Breast epithelium (tissue), 4 donors: ENCODE results near the gene MPPE1. TPM values are rescaled to one million over a fixed set of nuclear protein-coding genes. Genes with fewer than 3 reads are reported as not detected.
"Not testable (repeated sequence)": the region's sequence is repeated elsewhere in the genome, so short reads cannot be mapped to it uniquely, and the experiment has no call there.

Experiments
- DNase-seq, 2 donors: peaks; one replicate each; pipeline ENCODE4 v3.0.0-alpha.2; 2019; ENCODE audit warnings: low spot score in 2 of 2
- H3K27ac ChIP-seq, 2 donors: fragments of 200-600 bp; sonication (generic) in 1 of 2; one replicate each; pipeline ENCODE4 v1.5.1; 2016 to 2019; ENCODE audit warnings: mild to moderate bottlenecking in 1 of 2
- H3K27me3 ChIP-seq, 2 donors: fragments of 200-600 bp; sonication (generic) in 1 of 2; one replicate each; pipeline versions ENCODE4 v1.5.1 to v1.6.0; 2017 to 2019; ENCODE audit warnings: control low read depth in 1 of 2, mild to moderate bottlenecking in 1 of 2
- H3K36me3 ChIP-seq: fragments of 200-600 bp; one replicate; pipeline ENCODE4 v1.5.1; 2019
- H3K4me1 ChIP-seq, 2 donors: fragments of 200-600 bp; sonication (generic); one replicate each; pipeline ENCODE4 v1.5.1; 2016 to 2019; ENCODE audit warnings: control low read depth in 1 of 2
- H3K4me3 ChIP-seq, 3 donors: fragments of 200-600 bp; sonication (generic); 1 replicate in 2 of 3; 2 replicates in 1 of 3; pipeline ENCODE4 v1.5.1; 2016 to 2019; ENCODE audit warnings: mild to moderate bottlenecking in 3 of 3, moderate library complexity in 2 of 3
- H3K9me3 ChIP-seq, 2 donors: fragments of 200-600 bp; sonication (generic) in 1 of 2; one replicate each; pipeline ENCODE4 v1.5.1; 2016 to 2019; ENCODE audit warnings: control low read depth in 1 of 2
- CTCF ChIP-seq, 3 donors: fragments of 450-650 bp; IDR thresholded peaks; one replicate each; pipeline ENCODE4 v1.5.1; 2016 to 2017; ENCODE audit warnings: antibody characterized with exemption in 3 of 3, mild to moderate bottlenecking in 3 of 3, moderate library complexity in 3 of 3
- POLR2A ChIP-seq: fragments of 450-650 bp; IDR thresholded peaks from one replicate; pipeline ENCODE4 v1.6.1; 2016; ENCODE audit warnings: antibody characterized with exemption, mild to moderate bottlenecking, moderate library complexity
- POLR2AphosphoS5 ChIP-seq, 3 donors: sonication (generic); formaldehyde crosslinking; IDR thresholded peaks; one replicate each; pipeline ENCODE4 v1.6.1; 2017; ENCODE audit warnings: antibody characterized with exemption in 3 of 3
- intact Hi-C: fragments of 100-400 bp; cut with DNase I; formaldehyde crosslinking; loops from one replicate; pipeline ENCODE4 v1.15.1; 2023; ENCODE audit warnings: low total_unique reads
- total RNA-seq, 3 donors: library from RNA; depleted of rRNA; stranded (reverse); fragments of >200 nt; gene quantifications; one replicate each; pipeline ENCODE4 v1.1.0, GENCODE V29; 2016

Gene MPPE1
- total RNA-seq, 3 donors from 2014 or later = 15.4 to 46.0 (median 31.5) TPM

- peak; percentile 79 to 86 for DNase-seq
- H3K4me3 ChIP-seq = peak overlapping the region; percentile 52 to 67 (median 52)
- H3K27ac ChIP-seq = peak overlapping the region; percentile 90 to 97
- H3K36me3 ChIP-seq = no peaks in the 10 kb centered on the region
- no peaks in the 10 kb centered on the region for H3K4me1 ChIP-seq
- H3K9me3 ChIP-seq = no peaks in the 10 kb centered on the region
- TF ChIP-seq CTCF (IDR thresholded peaks at IDR 0.05) (no peak), POLR2AphosphoS5 (IDR thresholded peaks at IDR 0.05) (peak; percentile 35 to 77 (median 65)), POLR2A (no peak)
- intact Hi-C loops = no loop called here
- no peaks in the 10 kb centered on the region for H3K27me3 ChIP-seq
These were observed 39.4 kb upstream of the MPPE1 start for GRCh38 chr18:11947214-11948191.

- Histone ChIP-seq H3K27ac (peak overlapping the region; percentile 90 to 97), H3K36me3 (no peaks in the 10 kb centered on the region), H3K4me3 (peak overlapping the region; percentile 52 to 67 (median 52)), H3K9me3 (no peaks in the 10 kb centered on the region), H3K4me1 (no peaks in the 10 kb centered on the region), H3K27me3 (no peaks in the 10 kb centered on the region)
- no peak for DNase-seq
- no peak for TF ChIP-seq POLR2A
- TF ChIP-seq POLR2AphosphoS5 (IDR thresholded peaks at IDR 0.05) = no peak
- no peak for TF ChIP-seq CTCF (IDR thresholded peaks at IDR 0.05)
- intact Hi-C loops = no loop called here
These were observed 38.6 kb upstream of the MPPE1 start for GRCh38 chr18:11946756-11947155.

GRCh38 chr18:11945834-11946659 is 37.9 kb upstream of the MPPE1 start:
- intact Hi-C loops, H3K4me1 ChIP-seq, H3K27me3 ChIP-seq, H3K36me3 ChIP-seq, H3K9me3 ChIP-seq, H3K4me3 ChIP-seq: not testable (repeated sequence)
- TF ChIP-seq POLR2AphosphoS5 (IDR thresholded peaks at IDR 0.05) = peak in 1 of 3 donors; percentile 50
- DNase-seq = peak in 1 of 2 donors; percentile 83
- peak overlapping the region; percentile 90 to 97 for H3K27ac ChIP-seq

GRCh38 chr18:11944786-11945185 is 36.7 kb upstream of the MPPE1 start:
- Histone ChIP-seq H3K27ac (peak overlapping the region in 1 of 2 donors; percentile 9), H3K9me3 (no peaks in the 10 kb centered on the region), H3K36me3 (no peaks in the 10 kb centered on the region), H3K27me3 (no peaks in the 10 kb centered on the region), H3K4me3 (no peak overlapping the region), H3K4me1 (no peaks in the 10 kb centered on the region)
- no peak for TF ChIP-seq POLR2AphosphoS5 (IDR thresholded peaks at IDR 0.05)
- TF ChIP-seq POLR2A = no peak
- TF ChIP-seq CTCF (IDR thresholded peaks at IDR 0.05) = no peak
- DNase-seq = no peak
- intact Hi-C loops = loop anchor here (5.0 kb wide), 1 partner anchor 38 kb away; the partner anchor contains the start of gene IMPA2

- H3K4me3 ChIP-seq = no peak overlapping the region
- no peaks in the 10 kb centered on the region for H3K4me1 ChIP-seq
- H3K36me3 ChIP-seq = no peaks in the 10 kb centered on the region
- no peak for DNase-seq
- no peak overlapping the region for H3K27ac ChIP-seq
- H3K9me3 ChIP-seq = no peaks in the 10 kb centered on the region
- H3K27me3 ChIP-seq = no peaks in the 10 kb centered on the region
- no peak for TF ChIP-seq POLR2AphosphoS5 (IDR thresholded peaks at IDR 0.05)
- intact Hi-C loops = loop anchor here (5.0 kb wide), 1 partner anchor 38 kb away; the partner anchor contains the start of gene IMPA2
These were observed 36.1 kb upstream of the MPPE1 start for GRCh38 chr18:11944252-11944651.
